ENCODE measurements around the gene ARHGAP4.

DNA sequence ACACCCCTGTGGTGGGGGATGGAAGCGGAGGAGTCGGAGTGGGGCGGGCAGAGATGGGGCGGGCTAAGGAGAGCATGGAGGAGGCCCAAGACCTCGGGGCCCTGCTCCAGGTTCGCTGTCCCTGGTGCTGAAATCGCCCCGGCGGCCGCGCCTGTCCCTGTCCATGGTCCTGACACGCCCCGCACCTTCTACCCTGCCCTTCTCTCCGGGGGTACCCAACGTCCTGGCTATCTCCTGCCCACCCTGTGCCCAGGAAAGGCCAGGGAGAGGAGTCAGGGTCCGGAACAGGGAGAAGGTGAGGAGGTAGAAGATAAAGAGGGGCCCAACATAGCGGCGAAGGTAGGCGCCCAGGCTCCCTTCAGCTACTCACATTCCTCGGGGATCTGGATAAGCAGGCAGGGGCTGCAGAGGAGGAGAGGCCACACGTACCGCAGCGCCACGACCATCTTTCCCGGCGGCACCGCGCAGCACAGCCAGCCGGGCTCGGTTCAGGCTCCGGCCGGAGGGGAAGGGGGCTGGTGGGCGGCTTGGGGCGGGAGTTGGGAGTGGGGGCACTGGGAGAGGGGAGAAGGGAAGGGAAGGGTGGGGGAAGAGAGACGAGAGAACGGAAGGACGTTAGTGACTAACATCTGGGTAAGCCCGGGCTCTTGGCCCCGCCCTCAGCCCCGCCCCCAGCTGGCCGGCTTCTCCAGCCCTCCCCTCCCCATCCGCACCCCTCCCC lies 50.5 kb downstream of the ARHGAP4 start:
- TF ChIP-seq, protein P1, sequence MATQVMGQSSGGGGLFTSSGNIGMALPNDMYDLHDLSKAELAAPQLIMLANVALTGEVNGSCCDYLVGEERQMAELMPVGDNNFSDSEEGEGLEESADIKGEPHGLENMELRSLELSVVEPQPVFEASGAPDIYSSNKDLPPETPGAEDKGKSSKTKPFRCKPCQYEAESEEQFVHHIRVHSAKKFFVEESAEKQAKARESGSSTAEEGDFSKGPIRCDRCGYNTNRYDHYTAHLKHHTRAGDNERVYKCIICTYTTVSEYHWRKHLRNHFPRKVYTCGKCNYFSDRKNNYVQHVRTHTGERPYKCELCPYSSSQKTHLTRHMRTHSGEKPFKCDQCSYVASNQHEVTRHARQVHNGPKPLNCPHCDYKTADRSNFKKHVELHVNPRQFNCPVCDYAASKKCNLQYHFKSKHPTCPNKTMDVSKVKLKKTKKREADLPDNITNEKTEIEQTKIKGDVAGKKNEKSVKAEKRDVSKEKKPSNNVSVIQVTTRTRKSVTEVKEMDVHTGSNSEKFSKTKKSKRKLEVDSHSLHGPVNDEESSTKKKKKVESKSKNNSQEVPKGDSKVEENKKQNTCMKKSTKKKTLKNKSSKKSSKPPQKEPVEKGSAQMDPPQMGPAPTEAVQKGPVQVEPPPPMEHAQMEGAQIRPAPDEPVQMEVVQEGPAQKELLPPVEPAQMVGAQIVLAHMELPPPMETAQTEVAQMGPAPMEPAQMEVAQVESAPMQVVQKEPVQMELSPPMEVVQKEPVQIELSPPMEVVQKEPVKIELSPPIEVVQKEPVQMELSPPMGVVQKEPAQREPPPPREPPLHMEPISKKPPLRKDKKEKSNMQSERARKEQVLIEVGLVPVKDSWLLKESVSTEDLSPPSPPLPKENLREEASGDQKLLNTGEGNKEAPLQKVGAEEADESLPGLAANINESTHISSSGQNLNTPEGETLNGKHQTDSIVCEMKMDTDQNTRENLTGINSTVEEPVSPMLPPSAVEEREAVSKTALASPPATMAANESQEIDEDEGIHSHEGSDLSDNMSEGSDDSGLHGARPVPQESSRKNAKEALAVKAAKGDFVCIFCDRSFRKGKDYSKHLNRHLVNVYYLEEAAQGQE (IDR thresholded peaks at IDR 0.05; ENCODE audit: insufficient replicate concordance, low read depth) = peak; percentile 99
- TF ChIP-seq, protein P2, sequence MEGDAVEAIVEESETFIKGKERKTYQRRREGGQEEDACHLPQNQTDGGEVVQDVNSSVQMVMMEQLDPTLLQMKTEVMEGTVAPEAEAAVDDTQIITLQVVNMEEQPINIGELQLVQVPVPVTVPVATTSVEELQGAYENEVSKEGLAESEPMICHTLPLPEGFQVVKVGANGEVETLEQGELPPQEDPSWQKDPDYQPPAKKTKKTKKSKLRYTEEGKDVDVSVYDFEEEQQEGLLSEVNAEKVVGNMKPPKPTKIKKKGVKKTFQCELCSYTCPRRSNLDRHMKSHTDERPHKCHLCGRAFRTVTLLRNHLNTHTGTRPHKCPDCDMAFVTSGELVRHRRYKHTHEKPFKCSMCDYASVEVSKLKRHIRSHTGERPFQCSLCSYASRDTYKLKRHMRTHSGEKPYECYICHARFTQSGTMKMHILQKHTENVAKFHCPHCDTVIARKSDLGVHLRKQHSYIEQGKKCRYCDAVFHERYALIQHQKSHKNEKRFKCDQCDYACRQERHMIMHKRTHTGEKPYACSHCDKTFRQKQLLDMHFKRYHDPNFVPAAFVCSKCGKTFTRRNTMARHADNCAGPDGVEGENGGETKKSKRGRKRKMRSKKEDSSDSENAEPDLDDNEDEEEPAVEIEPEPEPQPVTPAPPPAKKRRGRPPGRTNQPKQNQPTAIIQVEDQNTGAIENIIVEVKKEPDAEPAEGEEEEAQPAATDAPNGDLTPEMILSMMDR (IDR thresholded peaks at IDR 0.05; ENCODE audit: insufficient read depth, low read length) = no peak
